CD4-positive, alpha-beta memory T cell (primary cell): ENCODE measurements around the gene XK. TPM values are rescaled to one million over a fixed set of nuclear protein-coding genes. Genes with fewer than 3 reads are reported as not detected.

Source experiments
- CTCF ChIA-PET: fragments of 350-600 bp; sonication (Branson Sonifier 250); formaldehyde crosslinking; loops from one replicate; lab custom pipeline; 2021; ENCODE audit warnings: inconsistent platforms; ENCODE audit not compliant: partially characterized antibody; lab: Charles Lee
- POLR2A ChIA-PET: fragments of 350-600 bp; sonication (Branson Sonifier 250); formaldehyde crosslinking; loops from one replicate; lab custom pipeline; 2021; ENCODE audit not compliant: partially characterized antibody; lab: Charles Lee
- DNase-seq, 5 donors: peaks; one replicate each; pipeline versions ENCODE4 v3.0.0 to v3.0.0-alpha.2; 2020 to 2022; ENCODE audit warnings: mixed read lengths in 1 of 5
- H3K27ac ChIP-seq: one replicate; pipeline ENCODE4 v1.7.0; 2013; ENCODE audit warnings: low read depth, low read length
- H3K27me3 ChIP-seq: 2 replicates; pipeline ENCODE4 v1.7.0; 2013; ENCODE audit warnings: mild to moderate bottlenecking, low read length, moderate library complexity; ENCODE audit not compliant: insufficient read depth
- H3K36me3 ChIP-seq: 2 replicates; pipeline ENCODE4 v1.7.0; 2013; ENCODE audit warnings: mild to moderate bottlenecking, low read length, moderate library complexity; ENCODE audit not compliant: insufficient read depth
- H3K4me1 ChIP-seq: 2 replicates; pipeline ENCODE4 v1.7.0; 2013; ENCODE audit warnings: mild to moderate bottlenecking, low read length, moderate library complexity; ENCODE audit not compliant: insufficient read depth
- H3K4me3 ChIP-seq, 2 donors: one replicate each; pipeline ENCODE4 v1.7.0; 2013; ENCODE audit warnings: low read length in 2 of 2, mild to moderate bottlenecking in 1 of 2
- H3K9me3 ChIP-seq, 2 donors: one replicate each; pipeline ENCODE4 v1.7.0; 2013; ENCODE audit warnings: low read length in 2 of 2, control low read depth in 1 of 2; ENCODE audit not compliant: control insufficient read depth in 1 of 2
- H3K27ac Mint-ChIP-seq, 7 donors: one replicate each; pipeline ENCODE4 v1.8.0; 2020 to 2021; ENCODE audit warnings: mixed read lengths in 7 of 7, mild to moderate bottlenecking in 6 of 7, inconsistent platforms in 3 of 7, moderate library complexity in 3 of 7
- H3K27me3 Mint-ChIP-seq, 2 donors: one replicate each; pipeline ENCODE4 v1.8.0; 2020 to 2021; ENCODE audit warnings: mixed read lengths in 2 of 2
- H3K36me3 Mint-ChIP-seq, 2 donors: one replicate each; pipeline ENCODE4 v1.8.0; 2020 to 2021; ENCODE audit warnings: mixed read lengths in 2 of 2, inconsistent platforms in 1 of 2, mild to moderate bottlenecking in 1 of 2
- H3K4me1 Mint-ChIP-seq, 4 donors: one replicate each; pipeline ENCODE4 v1.8.0; 2020 to 2021; ENCODE audit warnings: mixed read lengths in 4 of 4, mild to moderate bottlenecking in 1 of 4
- H3K4me3 Mint-ChIP-seq, 8 donors: one replicate each; pipeline ENCODE4 v1.8.0; 2020 to 2021; ENCODE audit warnings: mixed read lengths in 8 of 8, mild to moderate bottlenecking in 7 of 8, moderate library complexity in 6 of 8, inconsistent platforms in 3 of 8
- H3K9me3 Mint-ChIP-seq, 8 donors: one replicate each; pipeline ENCODE4 v1.8.0; 2020 to 2021; ENCODE audit warnings: mixed read lengths in 8 of 8, mild to moderate bottlenecking in 5 of 8, inconsistent platforms in 3 of 8, moderate library complexity in 1 of 8
- intact Hi-C: fragments of 100-400 bp; cut with micrococcal nuclease; formaldehyde crosslinking; loops from one replicate; pipeline ENCODE4 v1.15.1; 2023
- polyA plus RNA-seq, 2 donors: library from polyadenylated mRNA; unstranded; fragments of 300-500 nt; fragmentation: Illumina TruSeq; gene quantifications; one replicate each; pipeline ENCODE4 v1.2.3, GENCODE V29; 2021
- total RNA-seq, 2 experiments: library from RNA; stranded (reverse); gene quantifications; one replicate each; pipeline ENCODE4 v1.2.3, GENCODE V29; 2021

The XK gene
- total and polyA plus RNA-seq, 4 experiments from 2014 or later: not detected

- Histone ChIP-seq H3K4me1 (no peaks in the 10 kb centered on the region), H3K9me3 (no peaks in the 10 kb centered on the region), H3K27ac (no peak overlapping the region), H3K27me3 (no peaks in the 10 kb centered on the region), H3K36me3 (no peaks in the 10 kb centered on the region), H3K4me3 (no peak overlapping the region)
- ChIA-PET CTCF (no interaction called here), POLR2A (no interaction called here)
- no peak for DNase-seq
- intact Hi-C loops: no loop called here
- no peaks in the 10 kb centered on the region for H3K27me3 Mint-ChIP-seq
- H3K36me3 Mint-ChIP-seq: no peaks in the 10 kb centered on the region
- no peak overlapping the region for H3K4me3 Mint-ChIP-seq
- no peak overlapping the region for H3K27ac Mint-ChIP-seq
- H3K4me1 Mint-ChIP-seq: no peaks in the 10 kb centered on the region
- H3K9me3 Mint-ChIP-seq: peaks cover 0 to 2% (median 0%) of the 10 kb centered on the region in 8 donors
Measured at GRCh38 chrX:37701588-37701987, 16.0 kb downstream of the XK start.

GRCh38 chrX:37711991-37712390, 26.4 kb downstream of the XK start:
- H3K9me3 ChIP-seq: no peaks in the 10 kb centered on the region
- H3K27me3 ChIP-seq: no peaks in the 10 kb centered on the region
- CTCF ChIA-PET: no interaction called here
- no peaks in the 10 kb centered on the region for H3K36me3 Mint-ChIP-seq
- no peaks in the 10 kb centered on the region for H3K4me1 ChIP-seq
- no peaks in the 10 kb centered on the region for H3K36me3 ChIP-seq
- H3K27ac Mint-ChIP-seq: no peak overlapping the region
- intact Hi-C loops: no loop called here
- no peak overlapping the region for H3K27ac ChIP-seq
- POLR2A ChIA-PET: no interaction called here
- no peaks in the 10 kb centered on the region for H3K27me3 Mint-ChIP-seq
- no peaks in the 10 kb centered on the region for H3K4me1 Mint-ChIP-seq
- H3K9me3 Mint-ChIP-seq: peaks cover 0 to 5% (median 0%) of the 10 kb centered on the region in 8 donors
- no peak overlapping the region for H3K4me3 ChIP-seq
- no peak for DNase-seq
- no peak overlapping the region for H3K4me3 Mint-ChIP-seq

GRCh38 chrX:37712458-37712857, 26.9 kb downstream of the XK start:
- no peaks in the 10 kb centered on the region for H3K4me1 Mint-ChIP-seq

GRCh38 chrX:37714479-37714878, 28.9 kb downstream of the XK start:
- CTCF ChIA-PET: no interaction called here
- intact Hi-C loops: no loop called here

More at GRCh38 chrX:37712458-37712857, 26.9 kb downstream of the XK start:
- H3K4me3 ChIP-seq: no peak overlapping the region
- H3K9me3 ChIP-seq: no peaks in the 10 kb centered on the region
- Mint-ChIP-seq H3K27ac (no peak overlapping the region), H3K36me3 (no peaks in the 10 kb centered on the region), H3K4me3 (no peak overlapping the region), H3K27me3 (no peaks in the 10 kb centered on the region), H3K9me3 (peaks cover 0 to 5% (median 0%) of the 10 kb centered on the region in 8 donors)
- POLR2A ChIA-PET: no interaction called here
- H3K4me1 ChIP-seq: no peaks in the 10 kb centered on the region
- DNase-seq: no peak
- intact Hi-C loops: no loop called here
- H3K27me3 ChIP-seq: no peaks in the 10 kb centered on the region
- H3K36me3 ChIP-seq: no peaks in the 10 kb centered on the region
- H3K27ac ChIP-seq: no peak overlapping the region
- CTCF ChIA-PET: no interaction called here

GRCh38 chrX:37716602-37717001, 31.0 kb downstream of the XK start:
- no peaks in the 10 kb centered on the region for H3K4me1 Mint-ChIP-seq
- no peak overlapping the region for H3K27ac Mint-ChIP-seq
- no peak overlapping the region for H3K4me3 Mint-ChIP-seq
- Histone ChIP-seq H3K9me3 (no peaks in the 10 kb centered on the region), H3K4me1 (no peaks in the 10 kb centered on the region), H3K27ac (no peak overlapping the region), H3K4me3 (no peak overlapping the region), H3K27me3 (no peaks in the 10 kb centered on the region), H3K36me3 (no peaks in the 10 kb centered on the region)
- no peaks in the 10 kb centered on the region for H3K27me3 Mint-ChIP-seq
- no peaks in the 10 kb centered on the region for H3K36me3 Mint-ChIP-seq
- CTCF ChIA-PET: no interaction called here
- POLR2A ChIA-PET: no interaction called here
- DNase-seq: no peak
- intact Hi-C loops: no loop called here
- H3K9me3 Mint-ChIP-seq: peaks cover 0 to 11% (median 3%) of the 10 kb centered on the region in 8 donors

More at GRCh38 chrX:37714479-37714878, 28.9 kb downstream of the XK start:
- H3K4me1 ChIP-seq: no peaks in the 10 kb centered on the region
- peaks cover 0 to 11% (median 3%) of the 10 kb centered on the region in 8 donors for H3K9me3 Mint-ChIP-seq
- H3K36me3 Mint-ChIP-seq: no peaks in the 10 kb centered on the region
- no peak for DNase-seq
- no peak overlapping the region for H3K4me3 Mint-ChIP-seq
- no peaks in the 10 kb centered on the region for H3K27me3 ChIP-seq
- H3K27ac ChIP-seq: no peak overlapping the region
- no peaks in the 10 kb centered on the region for H3K36me3 ChIP-seq
- H3K9me3 ChIP-seq: no peaks in the 10 kb centered on the region
- no peaks in the 10 kb centered on the region for H3K27me3 Mint-ChIP-seq
- H3K4me3 ChIP-seq: no peak overlapping the region
- POLR2A ChIA-PET: no interaction called here
- H3K4me1 Mint-ChIP-seq: no peaks in the 10 kb centered on the region
- no peak overlapping the region for H3K27ac Mint-ChIP-seq

GRCh38 chrX:37717708-37718107, 32.1 kb downstream of the XK start:
- Histone ChIP-seq H3K9me3 (no peaks in the 10 kb centered on the region), H3K27ac (no peak overlapping the region), H3K36me3 (no peaks in the 10 kb centered on the region), H3K27me3 (no peaks in the 10 kb centered on the region), H3K4me3 (no peak overlapping the region), H3K4me1 (no peaks in the 10 kb centered on the region)
- H3K27me3 Mint-ChIP-seq: peaks cover 0 to 2% of the 10 kb centered on the region in 2 donors
- no peaks in the 10 kb centered on the region for H3K36me3 Mint-ChIP-seq
- no peaks in the 10 kb centered on the region for H3K4me1 Mint-ChIP-seq
- POLR2A ChIA-PET: no interaction called here
- no peak overlapping the region for H3K4me3 Mint-ChIP-seq
- intact Hi-C loops: no loop called here
- CTCF ChIA-PET: no interaction called here
- peaks cover 0 to 11% (median 3%) of the 10 kb centered on the region in 8 donors for H3K9me3 Mint-ChIP-seq
- no peak overlapping the region for H3K27ac Mint-ChIP-seq
- no peak for DNase-seq

GRCh38 chrX:37722595-37722994, 37.0 kb downstream of the XK start:
- Mint-ChIP-seq H3K27ac (no peak overlapping the region), H3K27me3 (peaks cover 0 to 6% of the 10 kb centered on the region in 2 donors), H3K36me3 (no peaks in the 10 kb centered on the region), H3K9me3 (peaks cover 0 to 11% (median 3%) of the 10 kb centered on the region in 8 donors), H3K4me3 (no peak overlapping the region), H3K4me1 (no peaks in the 10 kb centered on the region)
- Histone ChIP-seq H3K9me3 (no peaks in the 10 kb centered on the region), H3K36me3 (no peaks in the 10 kb centered on the region), H3K27ac (no peak overlapping the region), H3K4me3 (no peak overlapping the region), H3K4me1 (no peaks in the 10 kb centered on the region), H3K27me3 (no peaks in the 10 kb centered on the region)
- intact Hi-C loops: no loop called here
- DNase-seq: no peak
- CTCF ChIA-PET: no interaction called here
- POLR2A ChIA-PET: no interaction called here

- Mint-ChIP-seq H3K36me3 (no peaks in the 10 kb centered on the region), H3K4me3 (no peak overlapping the region), H3K4me1 (no peaks in the 10 kb centered on the region), H3K9me3 (no peaks in the 10 kb centered on the region), H3K27ac (no peak overlapping the region), H3K27me3 (peaks cover 0 to 7% of the 10 kb centered on the region in 2 donors)
- H3K9me3 ChIP-seq: no peaks in the 10 kb centered on the region
- ChIA-PET POLR2A (no interaction called here), CTCF (no interaction called here)
- intact Hi-C loops: no loop called here
- no peak overlapping the region for H3K27ac ChIP-seq
- no peaks in the 10 kb centered on the region for H3K36me3 ChIP-seq
- no peak overlapping the region for H3K4me3 ChIP-seq
- no peaks in the 10 kb centered on the region for H3K4me1 ChIP-seq
- H3K27me3 ChIP-seq: no peaks in the 10 kb centered on the region
- no peak for DNase-seq
Measured at GRCh38 chrX:37726346-37726745, 40.8 kb downstream of the XK start.
